ENCODE results near the gene RBM19.

The RBM19 gene

GRCh38 chr12:113955109-113955970 is 10.8 kb downstream of the RBM19 start:
- DNase-seq: no peak

DNA sequence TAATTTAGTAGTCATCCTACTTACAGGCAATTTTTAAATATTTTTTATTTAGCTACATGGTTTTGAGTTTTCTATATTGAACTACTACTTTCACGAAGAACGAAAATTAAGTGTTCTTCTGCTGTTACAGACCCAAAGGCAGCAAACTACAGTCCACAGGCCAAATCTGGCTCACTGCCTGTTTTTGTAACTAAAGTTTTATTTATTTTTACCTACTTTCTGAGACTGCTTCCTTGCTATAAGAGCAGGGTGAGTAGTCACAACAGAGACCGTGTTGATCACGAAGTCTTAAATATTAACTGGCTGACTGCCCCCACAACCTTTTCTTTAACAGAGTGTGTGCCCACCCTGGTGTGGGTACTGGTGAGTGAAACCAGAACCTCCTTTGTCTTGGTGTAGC is 11.6 kb downstream of the RBM19 start:
- DNase-seq: no peak

DNA sequence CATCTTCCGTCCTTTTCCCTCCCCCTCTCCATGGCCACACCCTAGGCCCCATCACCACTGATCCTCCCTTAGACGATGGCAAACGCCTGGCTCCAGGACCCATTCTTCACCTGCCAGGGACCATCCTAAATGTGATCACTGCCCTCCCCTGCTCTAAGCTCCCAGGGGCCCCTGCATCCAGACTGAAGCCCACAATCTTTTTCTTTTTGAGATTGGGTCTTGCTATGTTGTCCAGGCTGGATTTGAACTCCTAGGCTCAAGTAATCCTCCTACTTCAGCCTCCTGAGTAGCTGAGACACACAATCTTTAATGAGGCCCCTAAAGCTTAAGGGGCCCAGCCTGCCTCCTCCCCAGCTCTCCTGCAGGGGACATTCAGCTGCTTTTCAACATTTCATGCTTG is 15.3 kb downstream of the RBM19 start:
- DNase-seq: no peak

DNA sequence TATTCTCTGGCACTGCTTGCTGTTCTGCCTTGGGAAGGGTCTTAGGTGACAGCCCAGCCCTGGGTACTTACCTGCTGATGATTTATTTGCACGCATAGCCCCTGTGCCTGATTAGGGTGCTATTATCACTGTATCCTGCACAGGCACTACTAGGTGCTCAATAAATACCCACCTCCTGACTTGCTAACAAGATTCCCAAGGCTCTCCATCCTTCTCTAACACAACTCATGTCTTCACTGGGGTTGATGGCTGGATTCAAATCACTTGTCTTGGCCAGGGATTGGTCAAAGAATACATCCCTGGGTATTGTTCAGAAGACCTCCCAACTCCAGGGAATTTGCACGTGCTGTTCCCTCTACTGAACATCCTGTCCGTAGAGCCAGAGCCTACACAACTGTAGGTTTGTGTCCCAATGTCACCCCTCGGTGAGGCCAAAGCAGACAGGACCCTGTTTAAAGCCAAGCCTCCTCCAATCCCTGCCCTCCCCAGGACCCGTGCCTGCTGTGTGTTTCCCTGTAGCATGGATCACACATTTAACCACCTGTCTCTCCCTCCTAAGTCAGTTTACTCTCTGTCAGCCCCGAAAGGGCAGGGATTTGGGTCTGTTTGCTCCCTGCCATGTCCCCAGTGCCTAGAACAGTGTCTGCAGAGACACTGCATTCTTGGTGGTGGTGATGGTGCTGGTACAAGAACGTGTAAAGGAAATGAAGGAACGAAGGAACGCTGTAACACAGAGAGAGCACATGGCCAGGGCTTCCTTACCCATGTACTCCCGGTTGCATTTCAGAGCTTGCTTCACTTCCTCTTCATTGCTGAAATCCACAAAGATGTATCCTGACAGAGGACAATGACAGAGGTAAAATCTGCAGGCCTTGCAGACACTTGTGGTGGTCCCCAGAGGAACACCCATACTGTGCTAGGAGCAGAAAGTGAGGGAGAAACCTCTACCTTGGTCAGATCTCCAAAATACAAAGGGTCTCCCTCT is 16.5 kb downstream of the RBM19 start:
- DNase-seq: no peak

DNA sequence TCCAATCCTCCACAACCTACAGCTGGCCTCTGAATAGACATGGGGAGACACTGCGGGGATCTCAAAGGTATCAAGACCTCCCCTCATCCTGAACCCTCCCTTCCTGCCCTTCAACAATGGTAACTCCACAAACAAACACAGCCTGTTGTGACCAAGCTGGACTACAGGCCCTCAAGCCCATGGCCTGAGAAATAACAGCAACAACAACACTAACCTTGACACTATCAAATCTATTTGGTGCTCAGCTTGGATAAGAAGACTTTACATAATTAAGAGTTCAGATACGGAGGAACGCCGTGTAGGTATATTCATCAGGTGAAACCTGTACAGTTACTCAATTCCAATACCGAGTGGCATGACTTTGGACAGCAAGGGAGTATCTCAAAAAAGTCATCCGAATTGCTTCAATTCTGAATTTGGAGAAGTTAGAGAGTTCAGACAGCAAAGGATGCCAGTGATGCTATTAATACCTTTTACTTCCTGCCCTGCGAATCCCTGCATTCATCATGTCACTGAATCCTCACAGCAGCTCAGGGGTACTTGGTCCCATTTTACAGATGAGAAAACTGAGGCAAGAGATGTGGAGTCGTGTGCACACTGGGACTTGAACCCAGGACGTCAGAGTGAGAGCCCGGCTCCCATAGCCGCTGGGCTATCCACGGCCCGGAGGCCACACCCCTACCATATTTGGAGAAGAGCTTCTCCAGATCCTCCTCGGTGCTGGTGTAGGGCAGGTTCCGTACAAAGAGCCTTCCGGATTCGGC is 17.8 kb downstream of the RBM19 start:
- no peak for DNase-seq

DNA sequence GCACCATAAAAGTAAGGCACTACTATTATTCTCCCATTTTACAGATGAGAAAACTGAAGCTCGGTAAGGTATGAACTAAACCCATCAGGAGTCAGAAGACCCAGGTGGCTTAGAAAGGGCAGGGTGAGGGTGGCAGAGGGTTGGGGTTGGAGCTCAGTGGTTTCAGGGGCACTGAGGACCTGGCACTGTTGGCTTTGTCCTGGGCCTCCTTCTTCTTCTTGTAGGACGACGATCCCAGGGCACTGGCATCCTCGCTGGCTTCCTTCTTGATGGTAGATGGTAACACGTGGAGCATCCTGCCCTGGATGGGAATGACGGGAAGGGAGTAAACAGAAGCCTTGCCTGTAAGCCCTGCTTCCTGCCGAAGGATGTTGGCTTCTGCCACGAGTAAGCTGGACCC is 19.9 kb downstream of the RBM19 start:
- DNase-seq: no peak

DNA sequence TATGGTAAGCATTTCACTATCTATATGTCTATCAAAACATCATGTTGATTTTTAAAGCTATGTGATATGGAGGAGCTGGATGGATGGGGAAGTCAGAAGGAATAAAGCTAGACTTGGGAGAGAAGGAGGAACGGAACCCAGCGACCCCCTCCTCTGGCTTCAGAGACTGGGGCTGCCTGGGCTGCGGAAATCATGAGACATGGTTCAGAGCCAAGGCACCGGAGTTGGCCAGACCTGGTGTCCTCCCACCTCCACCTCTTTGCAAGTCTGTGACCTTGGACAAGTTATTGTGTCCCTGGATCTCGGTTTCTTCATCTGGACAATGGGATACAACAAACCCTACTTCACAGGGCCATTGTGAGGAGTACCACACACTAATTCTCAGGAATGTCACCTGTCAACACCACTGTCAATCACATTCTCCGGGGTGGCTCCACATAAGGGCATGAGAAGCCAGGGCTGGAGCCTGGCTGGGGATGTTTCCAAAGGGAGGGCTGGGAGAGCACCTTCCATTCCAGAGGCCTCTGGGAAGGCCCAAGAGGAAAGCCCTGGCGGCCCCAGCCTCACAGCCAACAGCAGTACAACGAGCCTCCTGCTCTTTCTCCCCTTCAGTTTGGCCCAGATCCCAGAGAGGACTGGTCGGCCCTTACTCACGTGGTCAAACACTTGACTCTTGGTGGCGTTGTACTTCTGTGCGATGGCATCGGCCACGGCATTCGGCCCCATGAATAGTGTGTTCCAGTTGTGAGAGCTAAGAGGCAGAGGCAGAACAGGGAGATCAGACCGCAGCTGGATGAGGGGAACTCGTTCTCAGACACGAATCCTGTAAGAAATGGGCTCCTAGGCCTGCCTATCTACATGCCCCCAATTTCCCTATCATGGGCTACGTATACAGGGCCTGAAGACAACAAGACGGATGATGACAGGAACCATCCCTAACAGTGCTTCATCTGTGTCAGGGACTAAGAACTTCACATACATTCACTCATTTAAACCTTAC is 20.7 kb downstream of the RBM19 start:
- DNase-seq: no peak

- no peak for DNase-seq
Measured at GRCh38 chr12:113942209-113942608, 23.9 kb downstream of the RBM19 start.

DNA sequence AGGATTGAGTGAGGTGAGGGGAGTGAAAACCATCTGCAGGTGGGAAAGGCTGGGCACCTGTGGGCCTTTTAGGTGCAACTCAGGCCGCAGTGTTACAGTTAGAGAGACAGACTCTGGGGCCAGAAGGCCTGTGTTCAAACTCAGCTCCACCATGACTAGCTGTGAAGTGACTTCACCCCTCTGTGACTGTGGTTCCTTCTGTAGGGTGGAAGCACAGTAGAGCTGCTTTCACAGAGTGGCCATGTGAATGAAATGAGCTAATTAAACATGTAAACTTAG is 25.0 kb downstream of the RBM19 start:
- no peak for DNase-seq

DNA sequence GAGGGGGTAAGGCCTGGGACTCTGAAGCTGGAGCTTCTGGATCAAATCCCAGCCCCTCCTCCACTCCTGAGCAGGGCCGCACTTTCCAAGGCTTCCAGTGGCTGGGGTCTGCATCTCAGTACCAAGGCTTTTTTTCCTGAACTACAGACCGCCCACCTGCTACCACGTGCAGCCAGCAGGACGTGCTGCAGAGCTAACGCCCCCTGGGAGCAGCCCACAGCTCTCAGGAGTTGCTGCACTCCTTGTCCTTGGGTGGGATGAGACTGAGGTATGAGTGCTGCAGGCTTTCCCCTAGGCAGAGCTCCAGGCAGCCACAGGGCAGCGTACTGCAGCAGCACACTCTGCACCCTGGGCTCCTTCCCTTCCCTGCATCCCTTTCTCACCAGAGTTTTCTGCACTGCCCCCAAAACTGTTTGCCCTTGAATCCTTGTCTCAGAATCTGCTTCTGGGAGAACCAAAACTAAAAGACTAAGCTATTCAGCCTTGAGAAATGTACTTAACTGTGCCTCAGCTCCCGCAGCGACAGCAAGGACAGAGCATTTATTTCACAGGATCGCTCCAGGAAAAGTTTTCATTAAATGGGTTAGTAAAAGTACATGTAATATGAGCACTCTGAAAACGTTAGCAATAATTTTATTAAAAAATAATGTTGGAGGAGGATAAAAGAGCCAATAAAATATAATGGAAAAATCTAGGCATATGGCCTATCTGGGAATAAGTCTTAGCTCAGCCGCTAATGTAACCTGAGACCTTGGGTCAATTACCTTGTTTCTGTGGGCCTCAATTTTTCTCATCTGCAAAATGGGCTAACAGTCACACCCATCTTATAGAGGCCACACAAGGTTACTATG is 25.5 kb downstream of the RBM19 start:
- no peak for DNase-seq

DNA sequence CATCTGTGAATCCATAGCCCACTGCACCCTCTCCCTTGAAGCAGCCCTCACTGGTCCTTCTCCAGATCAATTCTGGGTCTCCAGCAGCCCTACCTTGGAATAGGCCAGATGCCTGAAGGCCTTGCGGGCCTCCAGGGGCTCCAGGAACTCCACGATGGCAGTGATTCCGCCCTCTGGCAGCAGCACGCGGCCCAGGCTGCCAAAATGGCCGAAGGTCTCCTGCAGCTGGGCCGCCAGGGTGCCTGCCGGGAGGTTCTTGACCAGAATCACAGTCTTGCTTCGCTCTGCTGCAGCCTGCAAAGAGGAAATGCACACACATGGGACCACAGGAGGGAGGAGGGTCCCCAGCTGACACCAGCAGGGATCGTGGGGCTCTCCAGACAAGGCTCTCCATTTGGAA is 26.3 kb downstream of the RBM19 start:
- no peak for DNase-seq

- no peak for DNase-seq
Measured at GRCh38 chr12:113938471-113938870, 27.7 kb downstream of the RBM19 start.

DNA sequence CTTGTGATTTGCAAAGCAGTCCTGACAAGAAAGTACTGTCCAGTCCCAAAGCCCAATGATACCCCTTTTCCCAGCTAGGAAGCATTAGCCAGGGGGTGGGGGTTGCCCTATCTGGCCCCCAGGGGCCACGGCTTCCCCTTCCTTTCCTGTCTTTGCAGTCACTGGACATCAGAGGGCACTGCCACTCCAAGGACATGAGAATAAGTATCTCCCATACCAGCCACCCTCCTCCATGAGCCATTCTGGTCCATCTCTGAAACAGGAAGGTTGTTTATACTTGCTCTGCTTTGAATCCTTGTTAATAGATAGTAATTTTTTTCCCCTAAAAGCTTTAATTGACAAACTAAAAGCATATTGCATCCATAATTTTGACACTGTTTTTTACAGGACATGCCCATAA is 29.7 kb downstream of the RBM19 start:
- DNase-seq: no peak

DNA sequence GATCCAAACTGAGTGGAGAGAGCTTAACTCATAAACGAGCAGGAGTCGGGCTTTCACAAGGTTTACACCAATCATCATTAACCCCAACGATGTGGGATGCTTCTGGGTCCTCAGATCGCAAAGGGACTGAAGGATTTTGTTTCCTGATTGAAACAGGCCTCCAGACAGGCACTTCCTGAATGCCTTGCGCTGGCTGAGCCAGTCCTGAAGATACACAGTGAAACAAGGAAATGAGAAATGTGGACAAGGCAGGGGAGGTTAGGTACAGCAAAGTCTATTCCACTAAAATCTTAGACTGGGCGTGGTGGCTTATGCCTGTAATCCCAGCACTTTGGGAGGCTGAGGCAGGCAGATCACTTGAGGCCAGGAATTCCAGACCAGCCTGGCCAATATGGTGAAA is 30.7 kb downstream of the RBM19 start:
- DNase-seq: no peak

DNA sequence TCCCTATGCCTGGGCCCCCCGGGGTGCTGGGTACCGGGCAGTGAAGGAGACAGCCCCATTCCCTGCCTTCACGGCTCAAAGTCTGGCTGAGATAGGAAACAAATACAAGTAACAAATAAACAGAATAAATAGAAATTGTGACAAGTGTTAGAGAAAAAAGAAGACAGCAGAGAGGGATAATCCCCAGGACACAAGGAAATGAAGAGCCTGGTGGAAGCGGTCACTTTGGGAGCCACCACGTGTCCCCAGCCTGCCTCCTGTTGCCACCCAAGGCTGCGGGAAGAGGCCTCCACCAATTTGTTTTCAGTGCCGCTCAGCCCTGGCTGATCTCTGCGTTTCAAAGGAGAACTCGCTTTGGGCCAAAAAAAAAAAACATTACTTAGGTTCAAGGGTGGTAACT is 31.2 kb downstream of the RBM19 start:
- no peak for DNase-seq

DNA sequence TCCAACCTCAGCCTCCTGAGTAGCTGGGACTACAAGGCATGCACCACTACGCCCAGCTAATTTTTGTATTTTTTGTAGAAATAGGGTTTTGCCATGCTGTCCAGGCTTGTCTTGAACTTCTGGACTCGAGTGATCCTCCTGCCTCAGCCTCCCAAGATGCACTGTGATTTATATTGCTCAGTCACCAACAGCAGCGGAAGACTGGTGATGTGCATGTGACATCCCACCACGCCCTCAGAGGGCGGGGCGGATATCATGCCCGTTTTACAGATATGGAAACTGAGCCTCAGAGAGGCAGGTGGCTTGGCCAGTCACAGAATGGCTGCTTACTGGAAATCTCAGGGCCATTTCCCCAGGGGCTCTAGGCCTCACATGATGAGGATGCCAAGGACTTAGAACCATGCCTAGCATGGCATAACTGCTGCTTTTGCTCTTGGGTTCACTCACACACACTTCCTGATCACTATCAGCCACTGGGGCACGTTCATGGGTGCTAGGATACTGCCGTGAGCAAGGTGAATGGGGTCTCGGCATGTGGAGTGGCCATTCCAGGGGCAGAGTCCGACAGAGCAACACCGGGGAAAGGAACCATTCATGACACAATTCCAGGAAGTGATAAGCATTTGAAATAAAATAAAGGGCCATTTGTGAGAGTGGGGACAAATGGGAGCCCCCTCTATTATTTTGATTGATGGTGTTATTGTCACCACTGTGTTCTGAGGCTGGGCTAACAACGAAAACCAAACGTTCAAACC is 31.9 kb downstream of the RBM19 start:
- DNase-seq: no peak

DNA sequence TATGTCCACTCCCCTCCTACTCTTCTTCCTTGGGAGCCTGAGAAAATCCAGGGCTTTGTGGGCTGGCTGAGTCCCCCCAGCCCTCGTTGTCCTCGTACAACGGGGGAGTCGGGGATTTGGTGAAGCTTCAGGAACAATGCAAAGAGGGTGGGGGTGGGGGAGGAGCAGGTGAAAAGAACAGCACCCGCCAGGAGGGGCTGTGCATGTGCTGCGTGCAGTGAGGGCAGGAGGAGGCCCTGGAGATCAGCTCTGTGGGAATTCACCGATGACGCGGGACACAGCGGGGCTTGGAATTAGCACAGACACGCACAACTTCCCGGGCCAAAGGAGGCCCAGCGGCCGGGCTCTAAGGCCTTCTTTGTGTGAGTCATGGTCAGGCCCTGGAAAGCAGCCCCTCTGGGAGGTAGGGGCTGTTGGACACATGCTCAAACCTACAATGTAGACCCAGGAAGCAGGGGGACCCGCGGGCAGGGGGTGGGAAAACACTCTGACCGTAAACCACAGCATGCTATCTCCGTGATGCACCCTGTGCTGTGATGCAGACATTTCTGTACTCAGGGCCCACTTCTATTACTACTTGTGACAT is 32.8 kb downstream of the RBM19 start:
- DNase-seq: no peak

DNA sequence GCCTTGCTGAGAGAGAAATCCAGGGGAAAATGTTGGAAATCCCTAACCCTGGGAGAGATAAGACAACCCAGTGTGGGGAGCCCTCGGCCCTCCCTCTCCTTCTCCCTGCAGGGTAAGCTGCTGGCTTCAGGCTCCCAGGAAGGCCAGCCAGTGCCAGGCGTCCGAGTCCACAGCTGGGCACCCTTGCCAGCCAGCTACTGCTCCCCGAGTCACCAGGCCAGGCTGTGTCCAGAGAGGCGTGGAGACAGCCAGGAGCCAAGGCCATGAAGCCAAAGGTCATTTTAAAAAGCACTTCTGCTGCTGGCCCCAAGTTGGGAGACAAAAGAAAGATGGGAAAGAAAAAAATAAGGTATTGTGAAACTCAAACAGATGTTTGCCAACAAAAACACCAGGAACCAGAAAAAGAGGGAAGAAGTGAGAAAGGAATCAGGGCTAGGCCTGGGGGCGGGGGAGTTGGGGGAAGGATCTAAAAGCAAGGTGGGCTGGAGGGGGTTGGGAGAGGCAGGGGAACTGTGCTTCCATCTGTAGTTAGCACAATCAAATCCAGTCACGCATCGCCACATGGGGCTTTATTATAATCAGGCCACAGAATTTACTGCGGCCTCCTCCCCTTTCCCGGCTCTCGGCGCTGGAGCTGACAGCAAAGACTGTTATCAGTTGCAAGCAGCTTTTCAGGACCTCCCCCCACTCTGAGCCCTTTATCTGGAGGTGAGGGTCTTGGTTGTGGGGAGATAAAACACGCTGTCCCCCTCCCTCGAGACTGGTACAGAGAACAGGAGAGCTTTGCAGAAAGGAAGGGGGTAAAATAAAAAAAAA is 33.5 kb downstream of the RBM19 start:
- no peak for DNase-seq

DNA sequence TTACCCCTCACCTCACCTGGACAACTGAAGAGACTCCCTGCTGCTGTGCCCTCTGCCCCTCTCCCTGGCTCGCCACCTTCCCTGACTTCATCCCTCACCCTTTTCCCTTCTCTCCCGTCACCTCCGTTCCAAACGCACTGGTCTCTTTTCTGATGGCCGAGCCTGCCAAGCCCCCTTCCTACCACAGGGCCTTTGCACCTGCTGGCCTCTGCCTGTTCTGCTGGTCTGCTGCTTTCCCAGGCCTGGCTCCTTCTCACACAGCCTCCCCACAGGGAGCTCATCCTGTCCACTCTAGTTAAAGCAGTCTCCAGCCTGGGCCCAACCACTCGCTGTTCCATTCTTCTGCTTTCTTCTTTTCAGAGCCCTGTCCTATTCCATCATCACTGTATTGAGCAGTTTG is 34.6 kb downstream of the RBM19 start:
- no peak for DNase-seq
